Measurements from ENCODE around the gene KDM4F.

- TF ChIP-seq POLR2A (IDR thresholded peaks at IDR 0.05; ENCODE audit: low read depth, low read length): no peak
- no peak for TF ChIP-seq TAF1 (IDR thresholded peaks at IDR 0.05; ENCODE audit: low read depth, low read length)
- TF ChIP-seq POLR2AphosphoS5 (IDR thresholded peaks at IDR 0.05; ENCODE audit: low read depth, low read length): no peak
- TF ChIP-seq POU2F2 (IDR thresholded peaks at IDR 0.05; ENCODE audit: low read depth, low read length): no peak
- no peak for TF ChIP-seq SPI1 (IDR thresholded peaks at IDR 0.05; ENCODE audit: low read depth, low read length)
- TF ChIP-seq PAX5 (IDR thresholded peaks at IDR 0.05; ENCODE audit: insufficient read depth, low read length, severe bottlenecking): no peak
Observed at GRCh38 chr11:95024958-95025357, 24.3 kb upstream of the KDM4F start, which contains the start of gene KDM4E.
